ENCODE results near the gene GSK3A. TPM values are rescaled to one million over a fixed set of nuclear protein-coding genes. Genes with fewer than 3 reads are reported as not detected.

GSK3A gene
- total RNA-seq, 4 donors from 2014 or later, result 19.1 to 32.6 (median 24.6) TPM

- peak; percentile 97 to 98 for DNase-seq
- peak within 1 kb of the TSS; percentile 33 to 72 (median 43) for H3K4me3 ChIP-seq (replicated peaks in 1 of 3)
- intact Hi-C loops (cut with DNase I), result no loop called here
- 0 to 1% methylated on average over 50 to 52 of the region's 53 CpGs for WGBS, 2 donors
- H3K36me3 ChIP-seq, result peaks cover 9 to 10% of the 10 kb centered on the region in 2 donors
- H3K4me1 ChIP-seq, result peaks cover 33 to 45% of the 10 kb centered on the region in 2 donors
- H3K27ac ChIP-seq, result peak within 1 kb of the TSS; percentile 52 to 85 (median 76)
- no peaks in the 10 kb centered on the region for H3K9me3 ChIP-seq
- TF ChIP-seq CTCF (IDR thresholded peaks at IDR 0.05) (no peak), POLR2A (IDR thresholded peaks at IDR 0.05) (peak in 1 of 2 donors; percentile 83)
- no peaks in the 10 kb centered on the region for H3K27me3 ChIP-seq
These were observed 22.3 kb downstream of the GSK3A start, which contains the start of gene ZNF526 for GRCh38 chr19:42219812-42220750. Gene ZNF526 (plus strand): TSS chr19:42220312. CDS start chr19:42224404, 4,092 bp downstream.

DNA sequence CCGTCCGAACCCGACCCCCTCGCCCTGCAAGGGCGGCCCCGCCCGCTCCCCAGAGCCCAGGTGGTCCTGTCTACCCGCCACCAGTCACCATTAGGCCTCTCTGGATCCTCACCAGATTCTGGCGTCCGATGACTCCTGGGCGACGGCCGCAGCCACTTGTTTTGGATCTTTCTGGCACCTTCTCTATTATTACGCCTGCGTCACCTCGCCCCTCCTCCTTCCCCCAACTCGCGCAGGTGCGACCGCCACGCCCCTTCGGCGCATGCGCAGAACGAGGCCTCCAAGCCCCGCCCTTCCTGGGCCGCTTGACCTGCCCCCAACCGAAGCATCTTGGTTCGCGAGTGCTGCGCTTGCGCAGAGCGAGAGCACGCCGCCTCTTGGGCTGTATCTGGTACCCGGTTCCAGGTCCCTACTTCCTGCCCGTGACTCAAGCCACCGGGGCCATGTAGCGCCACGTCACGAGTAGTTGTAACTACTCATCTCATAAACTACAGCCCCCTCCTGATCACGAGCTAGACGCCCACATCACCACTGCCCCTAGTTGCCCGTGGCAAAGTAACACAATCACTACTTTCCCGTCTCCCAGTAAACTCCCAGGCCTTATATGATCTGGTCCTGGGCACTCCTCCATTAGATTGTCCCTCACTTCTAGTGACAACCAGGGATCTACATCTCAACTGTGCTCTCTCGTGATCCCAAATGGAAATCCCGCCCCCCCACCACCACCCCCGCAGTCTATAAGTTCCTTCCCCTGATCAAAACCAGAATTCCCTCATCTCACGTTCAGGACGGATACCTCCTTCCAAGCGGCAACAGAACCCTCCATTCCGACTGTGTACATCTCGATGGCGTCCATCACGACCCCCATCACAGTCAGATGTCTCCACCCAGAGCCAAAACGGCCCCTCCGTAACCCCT is 24.6 kb downstream of the GSK3A start, which contains the start of gene DEDD2:
TSS of gene DEDD2 (minus strand) at position 158 of the 918 bp plus-strand sequence. CDS start 670 bp downstream, outside the sequence.
- DNase-seq, result peak; percentile 95 to 98
- no peaks in the 10 kb centered on the region for H3K27me3 ChIP-seq
- intact Hi-C loops (cut with DNase I), result no loop called here
- peak within 1 kb of the TSS; percentile 79 to 100 (median 95) for H3K27ac ChIP-seq
- peaks cover 10 to 16% of the 10 kb centered on the region in 2 donors for H3K36me3 ChIP-seq
- H3K9me3 ChIP-seq, result no peaks in the 10 kb centered on the region
- TF ChIP-seq CTCF (IDR thresholded peaks at IDR 0.05) (no peak), POLR2A (IDR thresholded peaks at IDR 0.05) (peak; percentile 19 to 95)
- peak within 1 kb of the TSS; percentile 44 to 80 (median 68) for H3K4me3 ChIP-seq (replicated peaks in 1 of 3)
- H3K4me1 ChIP-seq, result peaks cover 33 to 45% of the 10 kb centered on the region in 2 donors
- 16 to 17% methylated on average over 56 to 57 of the region's 57 CpGs for WGBS, 2 donors

DNA sequence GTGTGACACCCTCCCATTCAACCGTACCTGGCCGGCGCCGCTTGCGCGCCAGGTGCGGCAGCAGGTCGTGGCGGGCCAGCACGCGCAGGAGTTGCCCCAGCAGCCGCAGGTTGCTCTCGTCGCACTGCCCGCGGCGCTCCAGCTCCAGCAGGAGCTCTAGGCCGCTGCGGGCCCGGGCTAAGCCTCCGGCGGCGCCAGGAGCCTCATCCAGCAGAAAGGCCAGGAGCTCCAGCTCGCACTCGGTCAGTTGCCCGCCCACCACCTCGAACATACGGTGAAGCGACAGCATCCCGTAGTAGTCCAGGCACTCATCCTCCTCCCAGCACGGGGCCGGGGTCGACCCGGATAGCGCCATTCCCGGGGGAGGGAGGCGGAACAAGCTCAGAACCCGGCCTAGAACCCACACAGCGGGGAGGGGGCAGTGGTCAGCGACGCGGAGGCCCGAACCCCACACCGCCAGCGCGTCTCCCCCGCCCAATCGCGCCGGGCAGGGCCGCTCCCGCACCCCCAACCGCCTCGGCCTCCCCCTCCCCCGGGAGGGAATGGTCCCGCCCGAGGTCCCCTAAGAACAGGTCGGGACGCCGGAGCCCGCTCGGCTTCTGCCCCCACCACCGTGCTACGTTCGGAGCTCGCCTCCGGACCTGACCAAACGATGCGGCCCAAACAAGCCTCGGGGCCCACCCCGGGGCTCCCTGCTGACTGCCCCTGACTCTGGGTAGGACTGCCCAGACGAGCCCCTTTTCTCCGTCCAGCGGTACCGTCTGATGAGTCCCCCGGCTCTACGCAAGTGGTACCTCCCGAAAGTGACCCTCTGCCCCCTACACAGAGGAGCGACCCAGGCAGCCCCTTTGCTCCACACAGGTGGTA is 25.5 kb downstream of the GSK3A start:
- H3K27me3 ChIP-seq, result no peaks in the 10 kb centered on the region
- TF ChIP-seq POLR2A (IDR thresholded peaks at IDR 0.05) (no peak), CTCF (IDR thresholded peaks at IDR 0.05) (no peak)
- H3K27ac ChIP-seq, result peak overlapping the region; percentile 79 to 100 (median 95)
- no peaks in the 10 kb centered on the region for H3K9me3 ChIP-seq
- H3K4me1 ChIP-seq, result peaks cover 33 to 45% of the 10 kb centered on the region in 2 donors
- 2 to 5% methylated on average over 19 to 32 of the region's 79 CpGs for WGBS, 2 donors
- H3K4me3 ChIP-seq (replicated peaks in 1 of 3), result peak overlapping the region; percentile 44 to 80 (median 68)
- peak; percentile 47 to 58 for DNase-seq
- intact Hi-C loops (cut with DNase I), result no loop called here
- peaks cover 13 to 16% of the 10 kb centered on the region in 2 donors for H3K36me3 ChIP-seq

- TF ChIP-seq POLR2A (IDR thresholded peaks at IDR 0.05), result no peak
- TF ChIP-seq CTCF (IDR thresholded peaks at IDR 0.05), result no peak
- 82% methylated on average over 11 of the region's 11 CpGs for WGBS, 2 donors
- intact Hi-C loops (cut with DNase I), result no loop called here
- peaks cover 16% of the 10 kb centered on the region in 2 donors for H3K36me3 ChIP-seq
- DNase-seq, result no peak
- no peaks in the 10 kb centered on the region for H3K27me3 ChIP-seq
- no peak overlapping the region for H3K4me3 ChIP-seq (replicated peaks in 1 of 3)
- H3K9me3 ChIP-seq, result no peaks in the 10 kb centered on the region
- H3K27ac ChIP-seq, result no peak overlapping the region
- peaks cover 26 to 35% of the 10 kb centered on the region in 2 donors for H3K4me1 ChIP-seq
These were observed 27.5 kb downstream of the GSK3A start for GRCh38 chr19:42214810-42215485.
